Measurements from ENCODE around the gene OSMR.

The OSMR gene

GRCh38 chr5:38874948-38875456 is 29.2 kb downstream of the OSMR start:
- no peak for FAIRE-seq

- no peak for FAIRE-seq
Measured at GRCh38 chr5:38878391-38879077, 32.7 kb downstream of the OSMR start.

- FAIRE-seq: no peak
Measured at GRCh38 chr5:38879078-38879460, 33.3 kb downstream of the OSMR start.

GRCh38 chr5:38883842-38884241 is 38.0 kb downstream of the OSMR start:
- no peak for FAIRE-seq

GRCh38 chr5:38885208-38885607 is 39.4 kb downstream of the OSMR start:
- FAIRE-seq: no peak

- FAIRE-seq: no peak
Measured at GRCh38 chr5:38888041-38888440, 42.2 kb downstream of the OSMR start.

- FAIRE-seq: no peak
Measured at GRCh38 chr5:38889424-38889823, 43.6 kb downstream of the OSMR start.

GRCh38 chr5:38891563-38891962 is 45.8 kb downstream of the OSMR start:
- FAIRE-seq: no peak

- no peak for FAIRE-seq
Measured at GRCh38 chr5:38892363-38892762, 46.6 kb downstream of the OSMR start.

GRCh38 chr5:38896760-38897159 is 50.9 kb downstream of the OSMR start:
- FAIRE-seq: no peak

GRCh38 chr5:38899936-38900335 is 54.1 kb downstream of the OSMR start:
- FAIRE-seq: no peak

GRCh38 chr5:38905516-38905915 is 59.7 kb downstream of the OSMR start:
- no peak for FAIRE-seq

- FAIRE-seq: no peak
Measured at GRCh38 chr5:38906503-38906902, 60.7 kb downstream of the OSMR start.

GRCh38 chr5:38911933-38912332 is 66.1 kb downstream of the OSMR start:
- FAIRE-seq: no peak

GRCh38 chr5:38913714-38914113 is 67.9 kb downstream of the OSMR start:
- no peak for FAIRE-seq

- no peak for FAIRE-seq
Measured at GRCh38 chr5:38916802-38917201, 71.0 kb downstream of the OSMR start.

GRCh38 chr5:38921174-38921573 is 75.4 kb downstream of the OSMR start:
- FAIRE-seq: no peak

- no peak for FAIRE-seq
Measured at GRCh38 chr5:38922199-38922598, 76.4 kb downstream of the OSMR start.

GRCh38 chr5:38923661-38924451 is 78.0 kb downstream of the OSMR start:
- no peak for FAIRE-seq

- FAIRE-seq: no peak
Measured at GRCh38 chr5:38925154-38925925, 79.5 kb downstream of the OSMR start.

- FAIRE-seq: no peak
Measured at GRCh38 chr5:38926121-38926520, 80.3 kb downstream of the OSMR start.

- no peak for FAIRE-seq
Measured at GRCh38 chr5:38927470-38927869, 81.7 kb downstream of the OSMR start.

GRCh38 chr5:38929838-38930237 is 84.0 kb downstream of the OSMR start:
- FAIRE-seq: no peak

- no peak for FAIRE-seq
Measured at GRCh38 chr5:38931731-38932130, 85.9 kb downstream of the OSMR start.
